ENCODE data around the gene PHLPP2.
"Not testable (repeated sequence)": the region's sequence is repeated elsewhere in the genome, so short reads cannot be mapped to it uniquely, and the experiment has no call there.

PHLPP2 gene

GRCh38 chr16:71712501-71712900 lies 12.0 kb downstream of the PHLPP2 start:
- no peak for DNase-seq

GRCh38 chr16:71711789-71712188 lies 12.7 kb downstream of the PHLPP2 start:
- DNase-seq, result no peak

DNA sequence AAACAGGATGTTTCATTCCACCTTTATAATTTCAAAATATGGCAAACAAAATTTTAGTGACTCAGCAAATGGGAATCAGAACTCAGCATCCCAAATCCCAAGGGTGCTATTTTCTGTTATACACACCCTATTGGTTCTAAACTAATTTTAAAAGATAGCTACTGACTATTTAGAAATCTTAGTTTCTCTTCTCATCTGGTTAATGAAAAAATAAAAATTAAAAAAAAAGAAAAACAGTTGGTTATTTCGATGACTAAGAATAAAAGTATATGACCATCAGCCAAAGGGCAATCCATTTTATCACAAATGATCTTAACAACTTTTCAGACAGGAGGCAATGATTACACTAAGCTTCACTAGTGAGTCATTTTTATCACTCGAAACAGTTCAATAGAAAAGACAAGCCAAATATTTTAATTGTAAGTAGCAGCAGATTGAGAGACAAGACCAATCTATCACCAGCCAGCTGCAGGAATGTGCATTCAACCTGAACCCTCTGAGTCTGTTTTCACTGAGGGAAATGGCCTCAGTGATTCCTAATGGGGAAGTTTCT lies 15.2 kb downstream of the PHLPP2 start:
- DNase-seq, result peak; percentile 87

DNA sequence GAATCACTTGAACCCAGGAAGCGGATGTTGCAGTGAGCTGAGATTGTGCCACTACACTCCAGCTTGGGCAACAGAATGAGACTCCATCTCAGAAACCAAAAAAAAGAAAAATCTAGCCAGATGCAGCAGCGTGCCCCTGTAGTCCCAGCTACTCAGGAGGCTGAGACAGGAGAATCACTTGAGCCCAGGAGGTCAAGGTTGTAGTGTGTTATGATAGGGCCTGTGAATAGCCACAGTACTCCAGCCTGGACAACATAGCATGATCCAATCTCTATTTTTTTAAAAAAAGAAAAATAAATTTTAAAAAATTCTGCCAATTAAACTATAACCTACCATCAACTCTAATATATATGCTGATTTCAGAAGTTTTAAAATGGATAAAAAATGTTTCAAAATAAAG lies 15.8 kb downstream of the PHLPP2 start:
- no peak for DNase-seq

DNA sequence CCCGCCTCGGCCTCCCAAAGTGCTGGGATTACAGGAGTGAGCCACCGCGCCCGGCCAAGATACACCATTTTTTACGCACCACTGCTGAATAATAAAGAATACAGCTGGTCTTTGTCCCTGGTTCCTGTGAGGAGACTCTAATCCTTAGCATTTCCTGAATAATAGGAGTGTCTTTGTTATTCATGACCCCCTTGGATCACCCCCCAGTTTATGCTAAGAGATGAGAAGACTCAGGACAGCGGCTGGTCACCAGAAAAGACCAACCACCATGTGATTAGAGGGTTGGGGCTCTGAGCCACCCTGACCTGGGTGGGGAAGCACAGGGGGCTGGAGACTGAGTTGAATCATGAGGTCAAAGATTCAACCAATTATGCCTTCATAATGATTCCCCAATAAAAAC lies 17.3 kb downstream of the PHLPP2 start:
- DNase-seq, result no peak

DNA sequence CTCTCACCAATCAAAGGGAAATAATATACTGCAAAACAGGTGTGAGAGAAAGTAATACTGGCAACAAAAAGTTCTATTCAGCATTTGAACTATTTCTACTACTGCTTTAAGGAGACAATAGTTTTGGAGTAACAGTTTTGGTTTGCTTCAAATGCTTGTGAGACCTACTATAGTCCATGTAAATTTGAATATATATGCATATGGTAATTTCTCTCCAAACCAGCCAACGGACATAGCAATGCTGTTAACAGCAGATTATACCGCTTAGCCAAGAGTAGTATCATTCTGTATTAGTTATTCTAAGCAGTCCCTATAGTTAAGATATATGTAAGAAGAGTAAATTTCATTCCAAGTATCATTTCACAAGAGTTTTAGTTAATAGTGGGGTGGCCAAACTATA lies 18.5 kb downstream of the PHLPP2 start:
- no peak for DNase-seq

DNA sequence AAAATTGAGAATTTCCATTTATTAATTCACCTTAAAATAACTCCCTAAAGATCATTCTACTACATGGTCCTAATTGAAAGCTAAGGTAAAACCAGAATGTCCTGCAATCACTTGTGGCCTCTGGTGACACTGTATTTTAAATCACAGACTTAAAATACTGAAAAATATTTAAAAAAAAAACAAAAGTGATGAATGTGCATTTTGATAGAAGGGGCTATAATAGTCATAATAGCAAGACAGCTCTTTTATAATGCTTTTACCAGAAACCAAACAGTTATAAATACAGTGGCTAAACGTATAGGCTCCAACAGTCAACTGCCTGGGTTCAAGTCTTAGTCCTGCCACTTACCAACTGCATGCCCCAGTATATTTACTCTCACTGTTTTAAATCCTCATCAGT lies 21.2 kb downstream of the PHLPP2 start:
- no peak for DNase-seq

DNA sequence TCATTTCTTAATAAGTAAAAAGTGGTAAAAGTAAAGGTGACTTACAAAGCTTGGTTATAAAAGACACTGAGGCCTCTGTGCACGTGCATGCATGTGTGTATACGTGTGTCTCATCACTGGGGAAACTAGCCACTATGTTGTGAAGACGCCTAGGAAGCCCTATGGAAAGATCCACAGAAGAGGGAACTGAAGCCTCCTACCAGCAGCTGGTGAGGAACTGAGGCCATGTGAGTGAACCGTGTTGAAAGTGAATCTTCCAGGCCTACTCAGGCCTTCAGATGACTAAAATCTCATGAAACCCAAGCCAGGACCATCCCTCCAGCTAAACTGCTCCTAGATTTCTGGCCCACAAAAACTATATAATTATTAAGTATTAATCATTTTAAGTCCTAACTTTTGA lies 23.7 kb downstream of the PHLPP2 start:
- DNase-seq, result no peak

- no peak for DNase-seq
Measured at GRCh38 chr16:71698491-71698890, 26.0 kb downstream of the PHLPP2 start.

DNA sequence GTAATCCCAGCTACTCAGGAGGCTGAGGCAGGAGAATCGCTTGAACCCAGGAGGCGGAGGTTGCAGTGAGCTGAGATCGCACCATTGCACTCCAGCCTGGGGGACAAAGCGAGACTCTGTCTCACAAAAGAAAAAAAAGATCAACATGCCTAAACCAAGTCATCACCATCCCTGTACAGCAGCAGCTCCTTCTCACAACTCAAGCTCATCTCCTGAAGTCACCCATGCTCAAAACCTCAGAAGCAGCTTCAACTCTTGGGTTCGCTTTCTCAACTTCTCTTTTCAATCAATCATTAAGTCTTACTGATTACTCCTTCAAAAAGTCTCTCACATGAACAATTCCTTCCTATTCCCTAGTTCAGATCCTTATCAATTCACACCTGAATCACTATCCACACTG lies 31.3 kb downstream of the PHLPP2 start:
- no peak for DNase-seq

GRCh38 chr16:71689901-71690300 lies 34.6 kb downstream of the PHLPP2 start:
- no peak for DNase-seq

DNA sequence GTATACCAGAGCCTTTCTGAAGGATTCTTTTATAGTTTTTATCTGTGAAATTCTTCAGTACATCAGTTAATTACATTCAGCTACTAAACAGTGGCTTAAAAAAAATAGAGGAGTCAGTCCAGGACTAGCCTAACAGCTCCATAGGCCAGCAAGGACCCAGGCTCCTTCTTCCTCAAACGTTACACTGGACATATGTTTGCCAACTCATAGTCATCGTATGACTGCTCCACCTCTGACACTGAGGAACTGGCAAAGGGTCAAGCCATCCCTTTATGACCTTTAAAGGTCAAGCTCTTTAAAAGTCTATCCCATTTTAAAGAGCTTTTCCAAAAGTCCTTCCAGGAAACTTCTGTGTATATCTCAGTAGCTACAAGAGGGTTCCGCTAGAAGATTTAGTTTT lies 36.6 kb downstream of the PHLPP2 start:
- DNase-seq, result no peak

DNA sequence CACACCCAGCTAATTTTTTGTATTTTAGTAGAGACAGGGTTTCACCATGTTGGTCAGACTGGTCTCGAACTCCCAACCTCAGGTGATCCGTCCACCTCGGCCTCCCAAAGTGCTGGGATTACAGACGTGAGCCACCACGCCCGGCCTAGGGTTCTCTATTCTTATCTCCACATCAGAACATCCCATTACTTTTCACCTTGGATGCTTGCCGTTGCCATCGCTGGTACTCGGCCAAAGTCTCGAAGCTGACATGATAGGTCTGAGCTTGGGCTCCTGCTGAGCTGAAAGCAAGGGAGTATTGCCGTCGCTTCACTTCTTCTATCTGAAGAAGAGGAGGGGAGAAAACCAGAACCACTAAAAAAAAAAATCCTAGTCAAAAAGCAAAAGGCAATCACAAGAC lies 40.2 kb downstream of the PHLPP2 start:
- not testable (repeated sequence) for DNase-seq

DNA sequence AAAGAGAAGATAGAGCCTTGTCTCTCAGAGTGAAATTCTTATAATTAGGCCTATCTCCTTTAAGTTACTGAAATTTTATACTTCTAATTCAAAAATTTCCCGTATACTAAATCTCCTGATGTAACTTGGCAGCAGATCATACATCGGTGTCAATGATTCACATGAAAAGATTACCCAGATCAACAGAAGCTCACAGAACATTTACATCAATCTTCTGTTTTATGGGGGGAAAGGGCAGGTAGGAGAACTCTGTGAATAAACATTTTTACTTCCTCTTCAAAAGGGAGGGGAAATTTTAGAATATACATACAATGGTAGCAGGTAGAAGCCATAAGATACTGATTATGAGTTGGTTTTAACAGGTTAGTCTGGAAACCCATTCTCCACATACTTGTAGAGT lies 43.1 kb downstream of the PHLPP2 start:
- no peak for DNase-seq

- DNase-seq, result no peak
Measured at GRCh38 chr16:71676236-71676635, 48.3 kb downstream of the PHLPP2 start.

DNA sequence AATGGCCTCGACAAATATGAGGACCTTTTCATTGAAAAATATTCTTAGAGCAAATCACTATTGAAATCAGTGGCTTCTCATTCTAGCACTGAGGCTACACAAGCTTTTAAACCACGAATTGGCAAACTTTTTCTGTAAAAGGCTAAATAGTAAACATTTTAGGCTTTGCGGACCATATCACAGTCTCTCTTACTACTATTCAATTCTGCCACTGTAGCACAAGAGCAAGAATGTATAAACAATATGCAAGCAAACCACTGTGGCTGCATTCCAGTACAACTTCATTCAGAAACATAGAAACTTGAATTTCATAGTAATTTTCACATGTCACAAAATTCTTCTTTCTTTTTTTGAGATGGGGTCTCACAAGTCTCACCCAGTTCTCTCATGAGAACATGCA lies 49.1 kb downstream of the PHLPP2 start:
- DNase-seq, result no peak

DNA sequence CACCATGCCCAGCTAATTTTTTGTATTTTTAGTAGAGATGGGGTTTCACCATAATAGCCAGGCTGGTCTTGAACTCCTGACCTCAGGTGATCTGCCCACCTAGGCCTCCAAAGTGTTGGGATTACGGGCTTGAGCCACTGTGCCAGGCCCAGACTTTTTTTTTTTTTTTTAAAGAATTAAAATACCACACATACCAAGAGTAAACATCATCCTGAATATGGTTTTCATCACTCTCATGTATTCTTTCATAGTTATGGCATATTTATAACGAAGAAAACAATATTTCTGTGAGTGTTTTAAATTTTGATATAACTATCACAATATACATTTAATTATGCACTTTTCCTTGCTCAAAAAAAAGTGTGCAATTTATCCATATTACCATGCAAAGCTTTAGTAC lies 50.3 kb downstream of the PHLPP2 start:
- no peak for DNase-seq

GRCh38 chr16:71673582-71673973 lies 50.9 kb downstream of the PHLPP2 start:
- DNase-seq, result no peak

GRCh38 chr16:71672803-71673581 lies 51.5 kb downstream of the PHLPP2 start:
- no peak for DNase-seq

- DNase-seq, result no peak
Measured at GRCh38 chr16:71672125-71672524, 52.4 kb downstream of the PHLPP2 start.

GRCh38 chr16:71671165-71671564 lies 53.3 kb downstream of the PHLPP2 start:
- no peak for DNase-seq

- no peak for DNase-seq
Measured at GRCh38 chr16:71670537-71670936, 54.0 kb downstream of the PHLPP2 start.

- DNase-seq, result no peak
Measured at GRCh38 chr16:71669926-71670536, 54.5 kb downstream of the PHLPP2 start.

DNA sequence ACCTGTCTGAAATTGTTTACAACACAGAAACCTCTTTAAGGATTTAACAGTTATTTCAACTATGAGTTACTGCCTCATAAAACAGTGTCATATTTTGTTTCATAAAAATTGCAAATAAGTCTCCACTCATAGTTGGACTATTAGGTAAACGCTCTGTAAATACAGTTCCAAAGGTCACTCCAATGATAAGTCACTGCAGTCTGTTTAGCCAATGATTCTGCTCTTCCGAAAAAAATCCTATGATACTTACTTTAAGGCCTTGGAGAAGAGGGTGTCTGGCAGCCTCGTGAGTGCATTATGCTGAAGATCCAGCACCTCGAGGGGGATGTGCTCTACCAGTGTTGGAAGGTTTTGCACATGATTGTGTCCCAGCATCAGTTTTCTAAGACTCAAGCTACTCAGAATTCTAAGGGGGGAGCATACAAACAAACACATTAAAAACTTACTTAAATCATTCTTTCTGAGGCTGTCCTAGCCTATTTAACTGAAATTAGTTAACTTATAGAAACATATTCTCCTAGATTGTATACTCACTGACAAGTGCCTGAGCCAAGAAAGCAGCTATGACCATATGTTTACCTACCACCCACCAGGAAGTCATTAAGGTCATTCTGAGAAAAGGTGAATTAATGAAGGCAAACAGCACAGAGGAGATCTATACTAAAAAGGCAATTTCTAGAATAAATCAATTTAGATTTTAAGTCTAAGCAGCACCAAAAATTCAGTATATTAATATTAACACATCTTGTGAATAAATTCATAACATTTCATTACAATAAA lies 57.4 kb downstream of the PHLPP2 start:
- no peak for DNase-seq

All from fibroblast of upper back skin (primary cell).